ENCODE data around the gene VWA5B1. TPM values are rescaled to one million over a fixed set of nuclear protein-coding genes. Genes with fewer than 3 reads are reported as not detected.

The VWA5B1 gene
- total RNA-seq, 1 donor from 2014 or later = 0.10 TPM

DNA sequence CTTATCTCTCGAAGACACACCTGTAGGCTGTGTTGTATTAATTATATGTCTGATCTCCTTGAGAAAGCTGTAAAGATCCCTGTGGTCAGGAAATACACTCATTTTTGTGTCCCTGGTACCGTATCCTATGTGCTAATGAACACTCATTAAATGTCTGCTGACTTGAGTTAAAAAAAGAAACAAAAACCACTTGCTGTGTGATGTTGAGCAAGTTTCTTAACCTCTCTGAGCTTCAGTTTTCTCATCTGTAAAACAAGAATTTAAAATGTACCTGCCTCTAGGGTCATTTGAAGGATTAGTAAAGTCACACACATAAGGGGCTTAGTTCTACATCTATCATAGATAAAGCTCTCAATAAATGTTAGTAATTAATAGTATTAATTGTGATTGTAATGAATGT, 91.3 kb downstream of the VWA5B1 start:
- TF ChIP-seq, protein P1, sequence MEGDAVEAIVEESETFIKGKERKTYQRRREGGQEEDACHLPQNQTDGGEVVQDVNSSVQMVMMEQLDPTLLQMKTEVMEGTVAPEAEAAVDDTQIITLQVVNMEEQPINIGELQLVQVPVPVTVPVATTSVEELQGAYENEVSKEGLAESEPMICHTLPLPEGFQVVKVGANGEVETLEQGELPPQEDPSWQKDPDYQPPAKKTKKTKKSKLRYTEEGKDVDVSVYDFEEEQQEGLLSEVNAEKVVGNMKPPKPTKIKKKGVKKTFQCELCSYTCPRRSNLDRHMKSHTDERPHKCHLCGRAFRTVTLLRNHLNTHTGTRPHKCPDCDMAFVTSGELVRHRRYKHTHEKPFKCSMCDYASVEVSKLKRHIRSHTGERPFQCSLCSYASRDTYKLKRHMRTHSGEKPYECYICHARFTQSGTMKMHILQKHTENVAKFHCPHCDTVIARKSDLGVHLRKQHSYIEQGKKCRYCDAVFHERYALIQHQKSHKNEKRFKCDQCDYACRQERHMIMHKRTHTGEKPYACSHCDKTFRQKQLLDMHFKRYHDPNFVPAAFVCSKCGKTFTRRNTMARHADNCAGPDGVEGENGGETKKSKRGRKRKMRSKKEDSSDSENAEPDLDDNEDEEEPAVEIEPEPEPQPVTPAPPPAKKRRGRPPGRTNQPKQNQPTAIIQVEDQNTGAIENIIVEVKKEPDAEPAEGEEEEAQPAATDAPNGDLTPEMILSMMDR (IDR thresholded peaks at IDR 0.05; ENCODE audit: partially characterized antibody, unreplicated experiment) = no peak
- Mint-ChIP-seq H3K27me3 (ENCODE audit: unreplicated experiment) (peaks cover 13% of the 10 kb centered on the region), H3K9me3 (ENCODE audit: unreplicated experiment) (peaks cover 8% of the 10 kb centered on the region), H3K4me3 (ENCODE audit: unreplicated experiment) (no peak overlapping the region), H3K36me3 (ENCODE audit: unreplicated experiment) (no peaks in the 10 kb centered on the region), H3K27ac (ENCODE audit: unreplicated experiment) (no peak overlapping the region), H3K4me1 (ENCODE audit: low read depth, unreplicated experiment) (peaks cover 17% of the 10 kb centered on the region)
- no peak for DNase-seq

DNA sequence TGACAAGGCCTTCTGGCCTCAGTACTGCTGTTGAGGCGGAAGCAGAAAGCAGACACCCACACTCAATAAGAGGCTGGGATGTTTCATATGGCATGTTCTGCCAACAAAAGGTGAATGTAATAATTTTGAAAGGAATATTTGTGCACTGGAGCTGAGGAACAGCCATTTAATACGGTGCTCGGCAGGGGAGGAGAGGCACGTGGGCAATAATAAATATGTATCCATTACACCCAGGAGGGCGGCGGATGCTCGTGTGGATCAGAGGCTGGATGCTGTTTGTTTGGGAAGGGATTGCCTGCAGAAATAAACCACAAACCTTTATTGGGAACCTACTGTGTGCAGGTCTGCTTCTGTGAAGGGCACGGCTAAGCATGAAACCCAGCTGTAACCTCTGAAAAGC, 92.0 kb downstream of the VWA5B1 start:
- H3K27ac Mint-ChIP-seq (ENCODE audit: unreplicated experiment) = no peak overlapping the region
- DNase-seq = no peak
- TF ChIP-seq, protein P1 (IDR thresholded peaks at IDR 0.05; ENCODE audit: partially characterized antibody, unreplicated experiment) = no peak
- peaks cover 5% of the 10 kb centered on the region for H3K9me3 Mint-ChIP-seq (ENCODE audit: unreplicated experiment)
- H3K4me1 Mint-ChIP-seq (ENCODE audit: low read depth, unreplicated experiment) = peaks cover 17% of the 10 kb centered on the region
- H3K27me3 Mint-ChIP-seq (ENCODE audit: unreplicated experiment) = peaks cover 14% of the 10 kb centered on the region
- no peak overlapping the region for H3K4me3 Mint-ChIP-seq (ENCODE audit: unreplicated experiment)
- no peaks in the 10 kb centered on the region for H3K36me3 Mint-ChIP-seq (ENCODE audit: unreplicated experiment)

DNA sequence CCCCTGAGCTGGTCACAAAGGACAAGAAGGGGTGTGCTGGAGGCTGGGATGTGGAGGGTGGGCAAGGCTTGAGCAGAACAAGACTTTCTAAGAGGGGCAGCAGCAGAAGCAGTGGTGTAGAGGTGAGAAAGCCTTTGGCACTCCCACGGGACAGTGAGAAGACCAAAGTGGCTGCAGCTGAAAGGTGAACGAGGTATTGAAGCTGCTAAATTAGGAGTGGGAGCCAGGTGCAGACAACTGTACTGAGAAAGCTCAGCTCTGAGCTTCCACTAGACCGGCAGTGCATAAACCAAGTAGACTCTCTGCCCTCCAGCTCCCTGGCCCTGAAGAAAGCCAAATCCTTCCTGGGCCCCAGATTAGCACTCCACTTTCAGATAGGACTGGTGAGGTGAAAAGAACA, 93.0 kb downstream of the VWA5B1 start:
- DNase-seq = no peak
- TF ChIP-seq, protein P1 (IDR thresholded peaks at IDR 0.05; ENCODE audit: partially characterized antibody, unreplicated experiment) = no peak

DNA sequence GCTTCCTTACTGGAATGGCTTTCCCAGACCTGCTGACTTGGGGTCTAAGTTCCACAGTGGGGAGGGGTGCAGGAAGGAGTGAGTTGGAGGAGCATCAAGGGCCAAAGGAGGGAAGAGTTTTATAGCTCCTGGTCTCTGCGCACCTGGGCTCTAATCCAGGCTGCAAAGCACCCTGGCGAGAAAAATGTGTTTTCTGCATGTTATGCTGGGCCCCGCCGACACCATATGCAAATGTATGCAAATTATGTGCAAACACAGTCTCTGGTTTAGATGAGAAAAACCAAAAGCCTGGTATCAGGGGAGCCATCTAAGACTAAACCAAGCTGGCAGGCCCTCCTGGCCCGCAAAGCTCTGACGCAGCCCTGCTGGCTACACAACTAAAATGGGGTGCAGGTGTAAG, 95.0 kb downstream of the VWA5B1 start:
- TF ChIP-seq, protein P1 (IDR thresholded peaks at IDR 0.05; ENCODE audit: partially characterized antibody, unreplicated experiment) = no peak
- no peak for DNase-seq
- Mint-ChIP-seq H3K4me1 (ENCODE audit: low read depth, unreplicated experiment) (peaks cover 13% of the 10 kb centered on the region), H3K9me3 (ENCODE audit: unreplicated experiment) (peaks cover 3% of the 10 kb centered on the region), H3K4me3 (ENCODE audit: unreplicated experiment) (no peak overlapping the region), H3K27ac (ENCODE audit: unreplicated experiment) (no peak overlapping the region), H3K36me3 (ENCODE audit: unreplicated experiment) (no peaks in the 10 kb centered on the region), H3K27me3 (ENCODE audit: unreplicated experiment) (peaks cover 15% of the 10 kb centered on the region)

More for the DNA sequence above, 93.0 kb downstream of the VWA5B1 start:
- Mint-ChIP-seq H3K9me3 (ENCODE audit: unreplicated experiment) (peaks cover 3% of the 10 kb centered on the region), H3K27ac (ENCODE audit: unreplicated experiment) (no peak overlapping the region), H3K27me3 (ENCODE audit: unreplicated experiment) (peaks cover 15% of the 10 kb centered on the region), H3K4me1 (ENCODE audit: low read depth, unreplicated experiment) (peaks cover 17% of the 10 kb centered on the region), H3K4me3 (ENCODE audit: unreplicated experiment) (no peak overlapping the region), H3K36me3 (ENCODE audit: unreplicated experiment) (no peaks in the 10 kb centered on the region)

DNA sequence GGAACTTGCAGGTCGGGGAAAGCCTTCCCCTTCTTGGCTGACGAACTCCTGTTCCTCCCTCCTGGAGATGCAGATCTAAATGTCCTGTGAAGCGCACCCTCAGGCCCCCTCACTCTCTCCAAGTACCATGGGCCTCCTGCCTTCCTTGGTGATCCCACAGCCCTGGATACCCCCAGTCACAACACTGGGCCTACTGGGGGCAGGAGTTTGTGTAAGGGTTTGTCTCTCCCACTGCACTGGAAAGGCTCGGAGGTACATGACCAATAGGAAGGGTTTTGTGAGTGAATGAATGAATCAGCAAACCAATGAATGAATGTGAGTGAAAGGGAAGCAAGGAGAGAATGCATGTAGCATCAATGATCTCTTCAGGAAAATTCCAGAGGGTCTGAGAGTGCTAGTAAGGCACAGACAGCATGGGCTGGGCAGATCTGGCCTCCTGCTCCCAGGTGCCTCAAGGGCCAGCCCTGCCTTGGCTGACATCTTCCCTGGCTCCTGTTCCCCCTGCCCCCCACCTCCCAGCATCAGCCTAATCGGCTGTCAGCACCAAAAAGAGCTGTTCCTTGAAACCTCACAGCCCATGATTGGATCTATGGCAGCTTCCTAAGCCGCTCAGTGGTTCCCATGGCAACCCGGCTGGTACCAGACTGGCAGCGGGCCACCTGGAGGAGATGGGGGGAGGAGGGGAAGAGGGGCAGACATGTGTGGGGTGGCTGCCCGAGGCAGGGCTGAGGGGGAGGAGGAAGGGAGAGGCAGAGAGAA, 95.8 kb downstream of the VWA5B1 start:
- peak overlapping the region; percentile 22 for H3K4me3 Mint-ChIP-seq (ENCODE audit: unreplicated experiment)
- peaks cover 3% of the 10 kb centered on the region for H3K9me3 Mint-ChIP-seq (ENCODE audit: unreplicated experiment)
- DNase-seq = no peak
- TF ChIP-seq, protein P1 (IDR thresholded peaks at IDR 0.05; ENCODE audit: partially characterized antibody, unreplicated experiment) = no peak
- no peaks in the 10 kb centered on the region for H3K36me3 Mint-ChIP-seq (ENCODE audit: unreplicated experiment)
- H3K27ac Mint-ChIP-seq (ENCODE audit: unreplicated experiment) = no peak overlapping the region
- H3K27me3 Mint-ChIP-seq (ENCODE audit: unreplicated experiment) = peaks cover 15% of the 10 kb centered on the region
- H3K4me1 Mint-ChIP-seq (ENCODE audit: low read depth, unreplicated experiment) = peaks cover 9% of the 10 kb centered on the region
